Activated T-cell treated with anti-CD3 and anti-CD28 coated beads, Interleukin-2, amount 50 U/mL, for 1 hour (primary cell): ENCODE data around the gene CC2D1B.
"Not testable (repeated sequence)": the region's sequence is repeated elsewhere in the genome, so short reads cannot be mapped to it uniquely, and the experiment has no call there.

ENCODE experiments used
- DNase-seq: peaks from one replicate; pipeline ENCODE4 v3.0.0-alpha.2; 2020

CC2D1B gene, protein sequence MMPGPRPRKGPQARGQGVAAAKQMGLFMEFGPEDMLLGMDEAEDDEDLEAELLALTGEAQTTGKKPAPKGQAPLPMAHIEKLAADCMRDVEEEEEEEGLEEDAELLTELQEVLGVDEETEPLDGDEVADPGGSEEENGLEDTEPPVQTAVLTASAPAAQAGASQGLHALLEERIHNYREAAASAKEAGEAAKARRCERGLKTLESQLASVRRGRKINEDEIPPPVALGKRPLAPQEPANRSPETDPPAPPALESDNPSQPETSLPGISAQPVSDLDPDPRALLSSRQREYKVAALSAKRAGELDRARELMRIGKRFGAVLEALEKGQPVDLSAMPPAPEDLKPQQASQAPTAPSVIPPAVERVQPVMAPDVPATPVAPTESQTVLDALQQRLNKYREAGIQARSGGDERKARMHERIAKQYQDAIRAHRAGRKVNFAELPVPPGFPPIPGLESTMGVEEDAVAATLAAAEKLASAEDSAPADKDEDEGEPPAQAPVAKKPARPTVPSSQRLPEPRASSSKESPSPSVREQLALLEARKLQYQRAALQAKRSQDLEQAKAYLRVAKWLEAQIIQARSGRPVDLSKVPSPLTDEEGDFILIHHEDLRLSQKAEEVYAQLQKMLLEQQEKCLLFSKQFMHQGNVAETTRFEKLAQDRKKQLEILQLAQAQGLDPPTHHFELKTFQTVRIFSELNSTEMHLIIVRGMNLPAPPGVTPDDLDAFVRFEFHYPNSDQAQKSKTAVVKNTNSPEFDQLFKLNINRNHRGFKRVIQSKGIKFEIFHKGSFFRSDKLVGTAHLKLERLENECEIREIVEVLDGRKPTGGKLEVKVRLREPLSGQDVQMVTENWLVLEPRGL

DNA sequence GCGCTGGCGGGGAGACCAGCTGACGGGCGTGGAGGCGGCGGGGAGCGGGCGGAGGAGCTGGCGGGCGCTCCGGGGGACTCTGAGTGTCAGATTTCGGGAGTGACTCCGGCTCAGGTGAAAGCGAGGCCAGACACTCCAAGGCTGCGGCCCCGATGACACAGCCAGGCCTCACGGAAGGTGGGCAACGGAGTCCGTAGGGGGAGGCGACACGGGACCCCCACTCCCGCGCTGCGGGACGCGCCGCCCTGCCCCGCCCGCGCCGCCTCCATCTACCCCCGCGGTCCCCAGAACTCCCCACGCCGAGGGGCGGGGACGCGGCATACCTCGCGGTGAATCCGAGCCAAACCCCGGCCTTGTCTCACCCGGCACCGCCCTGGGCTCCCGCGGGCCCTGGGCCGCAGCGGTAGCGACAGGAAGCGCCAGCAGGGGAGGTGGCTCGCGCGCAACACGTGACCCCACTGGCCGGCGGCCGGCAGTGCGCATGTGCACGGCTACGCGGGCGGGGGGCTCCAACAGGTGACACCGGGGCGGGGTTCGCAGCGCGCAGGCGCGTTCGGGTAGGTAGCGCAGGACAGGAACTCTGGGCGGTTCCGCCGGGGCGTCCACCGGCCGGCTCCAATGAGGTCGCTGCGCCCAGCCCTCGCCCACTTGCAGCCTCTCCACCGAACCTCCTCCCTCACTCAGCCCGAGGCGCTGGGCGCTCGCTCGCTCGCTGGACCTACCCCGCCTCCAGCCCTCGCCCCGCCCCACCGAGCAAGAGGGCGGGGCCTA lies at the start of gene CC2D1B:
CC2D1B (minus strand) TSS at position 460 of the 771 bp plus-strand sequence. CDS start 1,585 bp downstream, outside the sequence.
- DNase-seq: peak; percentile 99

DNA sequence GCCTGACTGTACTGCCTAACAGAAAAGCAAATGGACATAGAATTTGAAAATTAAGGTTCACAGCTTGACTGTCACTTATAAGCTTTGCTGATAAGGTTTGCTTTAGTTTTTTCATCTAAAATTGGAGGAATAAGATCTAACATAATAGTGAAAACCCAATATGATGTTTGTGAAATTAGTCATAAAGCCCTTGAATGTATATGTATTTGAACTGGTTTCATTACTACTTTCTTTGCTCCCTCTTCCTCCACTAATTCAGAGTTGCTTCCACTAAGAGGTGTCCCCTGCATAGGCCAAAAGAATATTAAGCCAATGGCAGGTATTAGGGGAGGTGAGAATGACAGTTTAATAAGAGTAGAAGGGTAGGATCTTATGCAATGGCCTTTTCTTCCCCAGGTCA lies 48.9 kb upstream of the CC2D1B start:
- no peak for DNase-seq

DNA sequence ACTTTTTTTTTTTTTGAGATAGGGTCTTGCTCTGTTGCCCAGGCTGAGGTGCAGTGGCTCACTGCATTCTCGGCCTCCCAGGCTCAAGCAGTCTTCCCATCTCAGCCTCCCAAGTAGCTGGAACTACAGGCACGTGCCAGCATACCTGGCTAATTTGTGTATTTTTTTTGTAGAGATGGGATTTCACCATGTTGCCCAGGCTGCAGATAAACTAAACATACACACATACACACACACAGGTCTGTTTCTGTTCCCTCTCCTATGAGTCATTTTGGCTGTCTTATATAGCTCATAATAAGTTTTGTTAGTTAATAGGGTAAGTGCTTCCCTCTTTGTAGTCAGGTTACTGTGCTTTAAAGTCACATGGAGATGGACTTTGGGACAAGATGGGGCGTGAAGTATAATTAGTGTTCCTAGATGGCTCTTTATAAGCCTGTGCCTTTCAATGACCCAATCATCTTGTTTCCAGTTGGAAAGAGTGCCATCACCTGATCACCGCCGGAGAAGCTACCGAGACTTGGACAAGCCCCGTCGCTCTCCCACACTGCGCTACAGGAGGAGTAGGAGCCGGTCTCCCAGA lies 47.5 kb upstream of the CC2D1B start:
- DNase-seq: no peak

DNA sequence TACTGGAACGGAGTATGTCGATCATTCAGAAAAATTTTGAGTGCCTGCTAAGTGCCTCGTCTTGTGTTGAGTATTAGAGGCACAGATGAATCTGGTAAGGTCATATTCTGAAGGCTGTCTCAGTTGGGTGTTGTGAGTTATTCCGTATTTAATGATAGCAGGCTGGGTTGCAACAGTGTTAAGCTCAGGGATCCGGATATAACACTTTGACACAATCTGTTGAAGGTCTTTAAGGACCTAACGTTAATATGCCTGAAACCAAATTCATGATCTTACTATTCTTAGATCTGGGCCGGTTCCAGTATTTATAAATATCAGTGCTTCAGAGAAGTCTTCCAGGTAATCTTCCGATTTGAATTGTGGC lies 39.0 kb upstream of the CC2D1B start:
- DNase-seq: no peak

GRCh38 chr1:52404116-52404974 lies 38.3 kb upstream of the CC2D1B start, which contains the start of the genes ORC1 and PRPF38A:
Gene ORC1 (minus strand): TSS chr1:52404423. CDS start chr1:52402223, 2,200 bp downstream.
Gene PRPF38A (plus strand): TSS chr1:52404602. CDS start chr1:52404750, 148 bp downstream.
- DNase-seq: peak; percentile 95

DNA sequence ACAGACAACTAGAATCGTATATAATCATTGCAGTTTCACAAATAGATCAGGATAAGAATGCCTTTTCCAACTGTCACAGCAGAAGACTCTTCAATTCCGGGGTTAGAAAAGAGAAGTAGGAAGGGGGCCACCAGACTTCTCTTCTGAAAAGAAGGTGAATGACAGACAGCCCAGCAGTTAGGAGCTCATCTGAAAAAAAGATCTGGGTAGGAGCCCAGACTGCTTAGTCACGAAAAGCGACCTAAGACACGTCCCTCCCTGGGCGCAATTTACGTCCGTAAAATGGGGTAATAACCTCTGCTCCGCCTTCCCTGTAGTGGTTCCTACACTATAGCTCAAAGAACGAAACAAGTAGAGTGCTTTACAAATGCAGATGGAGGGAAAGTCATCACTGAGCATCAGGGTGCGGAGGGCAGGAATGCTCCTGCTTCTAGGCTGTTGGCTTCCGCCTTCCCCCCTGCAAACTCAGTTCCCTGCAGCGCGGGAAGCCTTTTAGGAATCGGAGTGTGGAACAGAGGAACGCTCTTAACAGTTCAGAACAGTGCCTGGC lies 37.6 kb upstream of the CC2D1B start:
- DNase-seq: no peak

DNA sequence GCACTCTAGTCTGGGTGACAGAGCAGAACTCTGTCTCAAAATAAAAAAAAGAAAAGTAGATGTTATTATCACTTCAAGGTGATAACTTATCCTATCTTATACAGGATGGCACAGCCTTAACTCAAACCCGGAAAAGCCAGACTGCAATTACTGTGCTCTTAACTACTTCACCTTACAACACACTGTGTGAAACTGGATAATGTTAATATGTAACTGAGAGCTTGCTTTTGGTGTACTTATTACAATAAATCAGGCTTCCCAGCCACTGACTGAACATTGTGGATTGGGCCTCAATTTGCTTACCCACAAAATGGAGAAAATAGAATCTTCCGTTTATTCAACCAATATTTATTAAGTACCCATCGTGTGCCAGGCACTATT lies 36.8 kb upstream of the CC2D1B start:
- no peak for DNase-seq

- no peak for DNase-seq
These were observed 34.1 kb upstream of the CC2D1B start for GRCh38 chr1:52400131-52400530.

DNA sequence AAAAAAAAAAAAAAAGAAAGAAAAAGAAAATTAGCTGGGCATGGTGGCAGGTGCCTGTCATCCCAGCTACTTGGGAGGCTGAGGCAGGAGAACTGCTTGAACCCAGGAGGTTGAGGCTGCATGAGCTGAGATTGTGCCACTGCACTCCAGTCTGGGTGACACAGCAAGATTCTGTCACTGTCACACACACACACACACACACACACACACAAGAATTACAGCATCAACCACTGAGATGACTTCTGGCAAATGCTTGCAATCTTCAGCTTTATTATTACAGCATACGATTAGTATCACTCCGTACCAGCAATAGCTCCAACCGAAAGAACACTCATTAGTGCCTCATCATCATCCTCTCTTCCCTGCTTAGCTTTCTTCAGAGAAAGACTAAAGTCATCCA lies 33.6 kb upstream of the CC2D1B start:
- no peak for DNase-seq

DNA sequence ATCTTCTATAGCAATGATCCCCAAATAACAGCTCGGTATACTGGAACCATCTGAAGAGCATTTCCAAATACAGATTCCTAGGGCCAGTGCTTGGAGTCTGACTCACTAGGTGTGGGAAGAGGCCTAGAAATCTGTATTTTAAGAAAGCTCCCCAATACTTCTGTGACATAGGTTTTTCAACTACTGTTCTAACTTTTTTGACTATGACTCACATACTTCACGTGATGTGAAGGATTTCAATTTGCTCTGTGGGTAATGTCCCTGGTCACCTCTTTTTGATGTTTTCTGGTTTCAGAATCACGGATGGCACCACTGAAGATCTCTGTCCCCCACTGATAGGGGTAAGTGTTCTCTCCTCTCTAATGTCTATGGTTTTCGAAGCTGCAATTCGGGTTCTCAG lies 27.2 kb upstream of the CC2D1B start:
- DNase-seq: no peak

DNA sequence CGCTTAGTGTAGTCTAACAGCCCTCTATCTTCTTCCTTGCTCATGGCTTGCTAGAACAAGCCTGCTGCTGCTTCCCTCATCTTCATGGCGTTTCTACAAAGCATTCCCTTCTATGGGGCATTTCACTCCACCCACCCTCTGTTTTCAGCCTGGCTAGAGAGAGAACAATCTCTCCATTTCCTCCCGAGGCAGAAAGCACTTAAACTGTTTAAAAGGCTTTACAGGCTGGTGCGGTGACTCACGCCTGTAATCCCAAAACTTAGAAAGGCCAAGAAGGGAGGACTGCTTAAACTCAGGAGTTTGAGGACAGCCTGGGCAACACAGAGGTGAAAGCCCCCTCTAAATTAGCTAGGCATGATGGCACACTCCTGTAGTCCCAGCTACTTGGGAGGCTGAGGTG lies 20.5 kb upstream of the CC2D1B start:
- DNase-seq: no peak

- DNase-seq: no peak
These were observed 19.4 kb upstream of the CC2D1B start for GRCh38 chr1:52385376-52385775.

GRCh38 chr1:52369851-52370250 lies 3.8 kb upstream of the CC2D1B start:
- DNase-seq: not testable (repeated sequence)

GRCh38 chr1:52368383-52369172 lies 2.6 kb upstream of the CC2D1B start:
- DNase-seq: peak; percentile 65

DNA sequence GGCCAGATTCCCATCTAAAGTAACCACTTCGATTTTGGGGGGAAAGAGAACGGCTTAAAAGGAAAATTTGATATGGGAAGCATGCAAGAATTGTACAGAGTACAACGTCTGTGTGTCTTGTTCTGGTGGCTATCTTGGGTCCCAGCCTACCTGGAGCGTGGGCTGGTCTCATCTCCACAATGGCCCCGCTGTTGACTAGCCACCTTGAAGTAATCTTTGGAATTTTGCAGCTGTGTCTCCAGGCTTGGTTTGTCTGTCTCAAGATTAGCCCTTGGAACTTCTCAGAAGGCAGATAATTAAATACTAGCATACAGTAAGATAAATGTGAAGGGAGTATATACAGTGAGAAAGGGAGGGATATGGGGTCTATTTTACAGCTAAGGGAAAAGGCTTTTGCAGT lies 1.3 kb upstream of the CC2D1B start:
- DNase-seq: no peak

- DNase-seq: no peak
These were observed 467 bp upstream of the CC2D1B start for GRCh38 chr1:52366517-52366827.

DNA sequence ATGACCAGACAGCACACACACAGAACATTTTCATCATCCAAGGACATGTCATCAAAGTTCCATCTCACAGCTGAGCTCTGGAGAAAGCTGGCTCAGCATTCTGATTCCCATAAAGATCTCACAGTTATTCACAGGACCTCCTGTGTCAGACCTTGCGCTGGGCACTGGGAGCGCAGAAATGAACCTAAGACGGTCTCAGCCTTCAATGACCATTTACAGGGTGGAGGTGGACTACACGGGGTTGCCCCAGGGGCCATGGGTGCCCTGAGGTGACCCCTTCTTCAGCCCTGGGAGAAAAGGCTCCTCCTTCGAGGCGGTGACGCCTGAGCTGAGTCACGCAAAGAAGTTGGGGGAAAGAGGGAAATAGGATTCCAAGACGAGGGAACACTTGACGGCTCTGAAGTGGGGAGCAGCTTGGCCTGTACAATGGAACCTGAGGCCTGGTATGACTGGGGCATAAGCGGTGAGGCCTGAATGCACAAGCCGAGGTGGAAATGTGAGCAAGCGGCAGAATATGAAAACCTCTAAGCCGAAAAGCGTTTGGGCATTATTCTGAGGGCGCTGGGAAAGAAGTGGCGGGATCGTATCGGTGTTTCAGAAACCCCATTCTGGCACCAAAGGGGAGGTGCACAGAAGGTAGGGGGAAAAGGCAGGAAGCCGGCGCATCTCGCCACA lies 797 bp downstream of the CC2D1B start:
- no peak for DNase-seq

DNA sequence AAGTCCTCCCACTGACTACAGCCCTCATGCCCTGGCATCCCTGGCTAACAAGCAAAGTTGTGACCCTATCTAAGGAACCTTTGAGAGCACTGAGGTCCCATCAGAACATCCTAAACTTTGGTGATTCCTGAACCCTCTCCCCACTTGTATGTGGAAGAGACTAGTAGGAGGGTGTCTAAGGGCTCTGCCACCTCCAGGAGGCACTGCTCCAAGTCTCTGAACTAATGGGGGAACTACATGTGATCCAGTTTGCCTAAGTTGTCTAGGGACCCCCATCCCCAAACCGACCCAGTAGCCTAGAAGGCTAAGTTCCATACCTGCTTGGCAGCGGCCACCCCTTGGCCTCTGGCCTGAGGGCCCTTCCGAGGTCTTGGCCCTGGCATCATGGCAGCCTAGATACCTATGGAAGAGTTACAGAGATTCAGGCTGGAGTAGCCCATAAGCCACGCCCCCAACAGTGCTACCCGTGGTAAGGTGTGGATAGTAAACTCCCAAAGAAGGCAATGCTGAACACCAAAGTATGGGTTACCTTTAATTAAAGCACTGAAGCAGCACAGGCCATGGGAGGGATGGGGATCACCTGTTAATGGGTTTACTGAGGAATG lies 1.7 kb downstream of the CC2D1B start:
- no peak for DNase-seq

DNA sequence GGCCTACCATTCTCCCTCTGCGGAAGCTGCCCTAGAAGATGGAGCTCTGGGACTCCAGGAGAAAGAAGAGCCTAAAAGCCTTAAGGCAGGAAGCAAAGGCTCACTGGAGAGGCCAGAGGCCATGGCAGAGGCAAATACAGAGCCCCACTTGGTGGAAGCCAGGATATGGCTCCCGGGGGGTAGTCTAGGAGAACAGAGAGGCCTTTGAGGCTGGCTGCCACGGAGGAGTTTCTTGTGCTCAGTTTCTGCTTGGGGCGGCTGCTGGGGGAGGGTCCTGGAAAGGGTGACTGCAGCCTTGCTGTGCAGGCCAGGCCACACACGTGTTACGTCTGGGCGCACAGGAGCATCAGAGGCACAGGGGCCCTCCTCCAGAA lies 5.4 kb downstream of the CC2D1B start:
- DNase-seq: no peak
